Body of pancreas (tissue), 4 donors: ENCODE measurements around the gene PTGES2. TPM values are rescaled to one million over a fixed set of nuclear protein-coding genes. Genes with fewer than 3 reads are reported as not detected.

Experiments used
- ATAC-seq: fragments of 150-250 bp; one replicate; pipeline ENCODE4 v1.9.1; 2016
- DNase-seq, 4 donors: peaks; one replicate each; pipeline ENCODE4 v3.0.0-alpha.2; 2019
- H3K27ac ChIP-seq, 4 donors: fragments of 200-600 bp; sonication (generic); 1 replicate in 3 of 4; 2 replicates in 1 of 4; pipeline versions ENCODE4 v1.5.1 to v1.6.1; 2016 to 2019; ENCODE audit warnings: mild to moderate bottlenecking in 1 of 4, mixed read lengths in 1 of 4, moderate library complexity in 1 of 4
- H3K27me3 ChIP-seq, 2 donors: fragments of 200-600 bp; sonication (generic); one replicate each; pipeline ENCODE4 v1.6.0; 2016; ENCODE audit warnings: mild to moderate bottlenecking in 1 of 2
- H3K36me3 ChIP-seq, 2 donors: fragments of 200-600 bp; sonication (generic); replicated peaks in 1 of 2; 2 replicates each; pipeline ENCODE4 v1.5.1; 2016; ENCODE audit warnings: low read depth in 2 of 2; ENCODE audit not compliant: insufficient read depth in 1 of 2
- H3K4me1 ChIP-seq: fragments of 200-600 bp; sonication (generic); one replicate; pipeline ENCODE4 v1.6.0; 2016
- H3K4me3 ChIP-seq, 2 donors: fragments of 200-600 bp; sonication (generic); 1 replicate in 1 of 2; 2 replicates in 1 of 2; pipeline ENCODE4 v1.5.1; 2016 to 2019
- H3K9me3 ChIP-seq, 3 donors: fragments of 200-600 bp; sonication (generic); 1 replicate in 2 of 3; 2 replicates in 1 of 3; pipeline ENCODE4 v1.5.1; 2016
- CTCF ChIP-seq, 7 experiments: fragments of 450-650 bp in 4 of 7; fragments of 200-600 bp in 3 of 7; sonication (generic) in 3 of 7; IDR thresholded peaks; one replicate each; pipeline ENCODE4 v1.5.1; 2016 to 2019; ENCODE audit warnings: antibody characterized with exemption in 7 of 7
- POLR2A ChIP-seq, 3 donors: fragments of 450-650 bp; IDR thresholded peaks; one replicate each; pipeline ENCODE4 v1.6.1; 2016; ENCODE audit warnings: antibody characterized with exemption in 3 of 3, mild to moderate bottlenecking in 2 of 3
- WGBS, 2 donors: methylation state at CpG; one replicate each; pipeline ENCODE4 v1.1.5; 2017; 5-methylcytosine and 5-hydroxymethylcytosine counted together
- intact Hi-C: fragments of 100-400 bp; cut with DNase I; formaldehyde crosslinking; loops from one replicate; pipeline ENCODE4 v1.15.1; 2023
- total RNA-seq, 2 donors: library from RNA; depleted of rRNA; stranded (reverse); fragments of >200 nt; gene quantifications; one replicate each; pipeline ENCODE4 v1.1.0, GENCODE V29; 2016

The PTGES2 gene
- total RNA-seq, 2 donors from 2014 or later, result 55.8 to 145 TPM

GRCh38 chr9:128100581-128100980 lies 26.9 kb downstream of the PTGES2 start:
- H3K4me3 ChIP-seq, result peak overlapping the region in 1 of 2 donors; percentile 35
- ATAC-seq, result no peak
- no peaks in the 10 kb centered on the region for H3K27me3 ChIP-seq
- WGBS, 2 donors, result 42 to 46% methylated on average over 4 to 10 of the region's 10 CpGs
- TF ChIP-seq POLR2A (IDR thresholded peaks at IDR 0.05) (no peak), CTCF (IDR thresholded peaks at IDR 0.05) (no peak)
- peaks cover 78% of the 10 kb centered on the region for H3K4me1 ChIP-seq
- peak overlapping the region; percentile 96 to 99 (median 98) for H3K27ac ChIP-seq
- no peaks in the 10 kb centered on the region for H3K9me3 ChIP-seq
- peak in 2 of 4 donors; percentile 9 to 21 for DNase-seq
- H3K36me3 ChIP-seq, result peaks cover under 1 to 6% of the 10 kb centered on the region in 2 donors
- intact Hi-C loops, result no loop called here

GRCh38 chr9:128099932-128100491 lies 27.5 kb downstream of the PTGES2 start:
- 0 to 30% methylated on average over 1 to 16 of the region's 16 CpGs for WGBS, 2 donors
- Histone ChIP-seq H3K4me3 (peak overlapping the region; percentile 2 to 35), H3K4me1 (peaks cover 78% of the 10 kb centered on the region), H3K27me3 (no peaks in the 10 kb centered on the region), H3K27ac (peak overlapping the region; percentile 96 to 99 (median 98)), H3K36me3 (peaks cover 0 to 2% of the 10 kb centered on the region in 2 donors), H3K9me3 (no peaks in the 10 kb centered on the region)
- DNase-seq, result peak in 2 of 4 donors; percentile 31 to 45
- TF ChIP-seq CTCF (IDR thresholded peaks at IDR 0.05) (no peak), POLR2A (IDR thresholded peaks at IDR 0.05) (peak in 1 of 3 donors; percentile 14)
- no peak for ATAC-seq
- intact Hi-C loops, result no loop called here

GRCh38 chr9:128099231-128099931 lies 28.1 kb downstream of the PTGES2 start:
- peaks cover 80% of the 10 kb centered on the region for H3K4me1 ChIP-seq
- H3K27ac ChIP-seq, result peak overlapping the region; percentile 96 to 99 (median 98)
- TF ChIP-seq CTCF (IDR thresholded peaks at IDR 0.05), result no peak
- no peak for TF ChIP-seq POLR2A (IDR thresholded peaks at IDR 0.05)
- ATAC-seq (no peak), DNase-seq (peak in 2 of 4 donors; percentile 33 to 41)
- H3K4me3 ChIP-seq, result peak overlapping the region; percentile 2 to 35
- H3K27me3 ChIP-seq, result no peaks in the 10 kb centered on the region
- no peaks in the 10 kb centered on the region for H3K9me3 ChIP-seq
- peaks cover 0 to 2% of the 10 kb centered on the region in 2 donors for H3K36me3 ChIP-seq
- WGBS, 2 donors, result 14 to 19% methylated on average over 9 to 16 of the region's 16 CpGs
- intact Hi-C loops, result no loop called here

GRCh38 chr9:128098297-128099230 lies 29.0 kb downstream of the PTGES2 start:
- Histone ChIP-seq H3K27ac (peak overlapping the region; percentile 96 to 99 (median 98)), H3K27me3 (no peaks in the 10 kb centered on the region), H3K36me3 (peaks cover 0 to 2% of the 10 kb centered on the region in 2 donors), H3K9me3 (no peaks in the 10 kb centered on the region), H3K4me1 (peaks cover 80% of the 10 kb centered on the region), H3K4me3 (peak overlapping the region; percentile 2 to 35)
- intact Hi-C loops, result no loop called here
- ATAC-seq (peak; percentile 76), DNase-seq (peak; percentile 98 to 99 (median 99))
- TF ChIP-seq POLR2A (IDR thresholded peaks at IDR 0.05) (peak; percentile 98 to 100 (median 100)), CTCF (IDR thresholded peaks at IDR 0.05) (peak in 1 of 7 experiments; percentile 15)
- WGBS, 2 donors, result 0 to 6% methylated on average over 6 to 32 of the region's 32 CpGs
